WTC11 (cell line): ENCODE measurements around the gene NOL7. TPM values are rescaled to one million over a fixed set of nuclear protein-coding genes. Genes with fewer than 3 reads are reported as not detected.

Source experiments
- ATAC-seq: fragments of 200-7000 bp; cut with Tn5 transposase; 2 replicates; pipeline ENCODE4 v1.10.0; 2021; ENCODE audit warnings: mild to moderate bottlenecking, moderate library complexity
- CTCF ChIA-PET: fragments of 300-600 bp; sonication (Branson Sonifier 250); formaldehyde crosslinking; loops from one replicate; lab custom pipeline; 2021; ENCODE audit warnings: antibody characterized with exemption; lab: Charles Lee
- POLR2A ChIA-PET: fragments of 350-600 bp; sonication (Branson Sonifier 250); formaldehyde crosslinking; loops from one replicate; lab custom pipeline; 2021; ENCODE audit warnings: antibody characterized with exemption; lab: Charles Lee
- DNase-seq: peaks from one replicate; pipeline ENCODE4 v3.0.0; 2021; ENCODE audit warnings: low spot score
- H3K27ac Mint-ChIP-seq: 2 replicates; pipeline ENCODE4 v1.8.0; 2021; ENCODE audit warnings: mixed read lengths
- H3K27me3 Mint-ChIP-seq: 2 replicates; pipeline ENCODE4 v1.8.0; 2021; ENCODE audit warnings: low read depth, mild to moderate bottlenecking, moderate library complexity, mixed read lengths
- H3K36me3 Mint-ChIP-seq: 2 replicates; pipeline ENCODE4 v1.8.0; 2021; ENCODE audit warnings: mixed read lengths
- H3K4me1 Mint-ChIP-seq: 2 replicates; pipeline ENCODE4 v1.8.0; 2022; ENCODE audit warnings: mixed read lengths
- H3K4me3 Mint-ChIP-seq: 2 replicates; pipeline ENCODE4 v1.8.0; 2021; ENCODE audit warnings: mild to moderate bottlenecking, moderate library complexity, mixed read lengths
- H3K9me3 Mint-ChIP-seq: 2 replicates; pipeline ENCODE4 v1.8.0; 2021; ENCODE audit warnings: mixed read lengths
- CREB1 ChIP-seq: sonication (generic); formaldehyde crosslinking; IDR thresholded peaks from 2 replicates; pipeline ENCODE4 v1.8.0; 2023; ENCODE audit warnings: mild to moderate bottlenecking, missing genetic modification reagents
- EMX1 ChIP-seq: fragments of 250-450 bp; sonication (Bioruptor Pico); IDR thresholded peaks from 2 replicates; pipeline ENCODE4 v1.8.0; 2021; ENCODE audit warnings: mild to moderate bottlenecking
- ESRRA ChIP-seq: sonication (generic); formaldehyde crosslinking; IDR thresholded peaks from 2 replicates; pipeline ENCODE4 v1.8.1; 2022; ENCODE audit warnings: mild to moderate bottlenecking, missing genetic modification reagents, borderline replicate concordance
- FOXP1 ChIP-seq: sonication (generic); formaldehyde crosslinking; IDR thresholded peaks from 2 replicates; pipeline ENCODE4 v1.8.0; 2022; ENCODE audit warnings: missing genetic modification reagents, mild to moderate bottlenecking, moderate library complexity, borderline replicate concordance
- JAZF1 ChIP-seq: fragments of 250-450 bp; sonication (Bioruptor Pico); IDR thresholded peaks from 2 replicates; pipeline ENCODE4 v1.9.0; 2021; ENCODE audit warnings: moderate library complexity, mild to moderate bottlenecking, inconsistent platforms
- NR2C2 ChIP-seq: sonication (generic); formaldehyde crosslinking; IDR thresholded peaks from 2 replicates; pipeline ENCODE4 v1.8.0; 2022; ENCODE audit warnings: mild to moderate bottlenecking, missing genetic modification reagents
- NR3C1 ChIP-seq: sonication (generic); formaldehyde crosslinking; conservative IDR thresholded peaks from 2 replicates; pipeline ENCODE4 v1.8.1; 2023; ENCODE audit warnings: low read depth, mild to moderate bottlenecking, missing genetic modification reagents
- PRRX2 ChIP-seq: fragments of 250-450 bp; sonication (Bioruptor Pico); IDR thresholded peaks from 2 replicates; pipeline ENCODE4 v1.8.0; 2021; ENCODE audit warnings: mild to moderate bottlenecking
- TEAD1 ChIP-seq: sonication (generic); formaldehyde crosslinking; IDR thresholded peaks from 2 replicates; pipeline ENCODE4 v1.8.0; 2022; ENCODE audit warnings: mild to moderate bottlenecking, missing genetic modification reagents
- ZBTB21 ChIP-seq: sonication (generic); formaldehyde crosslinking; IDR thresholded peaks from 2 replicates; pipeline ENCODE4 v1.8.1; 2023; ENCODE audit warnings: mild to moderate bottlenecking, missing genetic modification reagents, borderline replicate concordance
- ZNF671 ChIP-seq: fragments of 250-450 bp; sonication (Bioruptor Pico); IDR thresholded peaks from 2 replicates; pipeline ENCODE4 v1.8.0; 2021; ENCODE audit warnings: mild to moderate bottlenecking
- total RNA-seq: library from RNA; stranded (reverse); gene quantifications from 3 replicates; pipeline ENCODE4 v1.2.3, GENCODE V29; 2021
- TF ChIP-seq, protein P1 (sequence below): sonication (generic); formaldehyde crosslinking; IDR thresholded peaks from 2 replicates; pipeline ENCODE4 v1.8.1; 2022; ENCODE audit warnings: mild to moderate bottlenecking, moderate library complexity, missing genetic modification reagents
- TF ChIP-seq, protein P2 (sequence below): fragments of 200-600 bp; IDR thresholded peaks from 2 replicates; pipeline ENCODE4 v1.8.0; 2022; ENCODE audit warnings: antibody characterized with exemption
- TF ChIP-seq, protein P3 (sequence below): sonication (generic); formaldehyde crosslinking; IDR thresholded peaks from 2 replicates; pipeline ENCODE4 v1.8.1; 2023; ENCODE audit warnings: mild to moderate bottlenecking, missing genetic modification reagents
- TF ChIP-seq, protein P4 (sequence below): sonication (generic); formaldehyde crosslinking; IDR thresholded peaks from 2 replicates; pipeline ENCODE4 v1.8.0; 2022; ENCODE audit warnings: mild to moderate bottlenecking, missing genetic modification reagents
- TF ChIP-seq, protein P5 (sequence below): sonication (generic); formaldehyde crosslinking; IDR thresholded peaks from 2 replicates; pipeline ENCODE4 v1.8.1; 2023; ENCODE audit warnings: mild to moderate bottlenecking, missing genetic modification reagents
- TF ChIP-seq, protein P6 (sequence below): sonication (generic); formaldehyde crosslinking; IDR thresholded peaks from 2 replicates; pipeline ENCODE4 v1.8.1; 2023; ENCODE audit warnings: mild to moderate bottlenecking, moderate library complexity, missing genetic modification reagents
- TF ChIP-seq, protein P7 (sequence below): sonication (generic); formaldehyde crosslinking; IDR thresholded peaks from 2 replicates; pipeline ENCODE4 v1.8.0; 2022; ENCODE audit warnings: mild to moderate bottlenecking, missing genetic modification reagents
- TF ChIP-seq, protein P8 (sequence below): sonication (generic); formaldehyde crosslinking; IDR thresholded peaks from 2 replicates; pipeline ENCODE4 v1.8.1; 2022; ENCODE audit warnings: low read depth, mild to moderate bottlenecking, moderate library complexity, missing genetic modification reagents, borderline replicate concordance
- TF ChIP-seq, protein P9 (sequence below): sonication (generic); formaldehyde crosslinking; IDR thresholded peaks from 2 replicates; pipeline ENCODE4 v1.8.1; 2022; ENCODE audit warnings: low read depth, missing genetic modification reagents, borderline replicate concordance

NOL7 gene
- total RNA-seq, 1 experiment from 2014 or later: 76.1 TPM

DNA sequence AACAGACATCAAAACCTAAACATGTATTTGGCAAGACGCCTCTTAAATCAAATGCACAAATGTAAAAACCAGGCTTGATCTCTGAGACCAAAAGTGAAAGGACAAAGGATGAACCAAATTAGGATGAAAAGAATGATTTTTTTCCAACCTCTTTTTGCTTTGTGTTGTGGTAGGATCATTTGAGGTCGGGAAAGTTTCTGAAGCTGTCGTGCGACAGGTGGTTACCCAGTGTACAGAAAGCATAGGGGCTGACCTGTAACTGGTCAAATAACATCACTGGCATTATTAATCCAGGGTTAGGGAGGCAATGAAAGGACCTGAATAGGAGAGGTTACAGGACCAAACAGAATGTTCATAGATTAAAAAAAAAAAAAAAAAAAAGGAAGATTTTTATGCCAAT lies 18.1 kb upstream of the NOL7 start:
- no peak for ATAC-seq
- Mint-ChIP-seq H3K27ac (no peak overlapping the region), H3K4me3 (no peak overlapping the region), H3K9me3 (no peaks in the 10 kb centered on the region), H3K27me3 (no peaks in the 10 kb centered on the region), H3K36me3 (peaks cover 29% of the 10 kb centered on the region), H3K4me1 (no peaks in the 10 kb centered on the region)
- POLR2A ChIA-PET: no interaction called here
- DNase-seq: no peak
- TF ChIP-seq, protein P1, sequence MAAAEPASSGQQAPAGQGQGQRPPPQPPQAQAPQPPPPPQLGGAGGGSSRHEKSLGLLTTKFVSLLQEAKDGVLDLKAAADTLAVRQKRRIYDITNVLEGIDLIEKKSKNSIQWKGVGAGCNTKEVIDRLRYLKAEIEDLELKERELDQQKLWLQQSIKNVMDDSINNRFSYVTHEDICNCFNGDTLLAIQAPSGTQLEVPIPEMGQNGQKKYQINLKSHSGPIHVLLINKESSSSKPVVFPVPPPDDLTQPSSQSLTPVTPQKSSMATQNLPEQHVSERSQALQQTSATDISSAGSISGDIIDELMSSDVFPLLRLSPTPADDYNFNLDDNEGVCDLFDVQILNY (CRISPR knock-in tag): no peak
- TF ChIP-seq, protein P2, sequence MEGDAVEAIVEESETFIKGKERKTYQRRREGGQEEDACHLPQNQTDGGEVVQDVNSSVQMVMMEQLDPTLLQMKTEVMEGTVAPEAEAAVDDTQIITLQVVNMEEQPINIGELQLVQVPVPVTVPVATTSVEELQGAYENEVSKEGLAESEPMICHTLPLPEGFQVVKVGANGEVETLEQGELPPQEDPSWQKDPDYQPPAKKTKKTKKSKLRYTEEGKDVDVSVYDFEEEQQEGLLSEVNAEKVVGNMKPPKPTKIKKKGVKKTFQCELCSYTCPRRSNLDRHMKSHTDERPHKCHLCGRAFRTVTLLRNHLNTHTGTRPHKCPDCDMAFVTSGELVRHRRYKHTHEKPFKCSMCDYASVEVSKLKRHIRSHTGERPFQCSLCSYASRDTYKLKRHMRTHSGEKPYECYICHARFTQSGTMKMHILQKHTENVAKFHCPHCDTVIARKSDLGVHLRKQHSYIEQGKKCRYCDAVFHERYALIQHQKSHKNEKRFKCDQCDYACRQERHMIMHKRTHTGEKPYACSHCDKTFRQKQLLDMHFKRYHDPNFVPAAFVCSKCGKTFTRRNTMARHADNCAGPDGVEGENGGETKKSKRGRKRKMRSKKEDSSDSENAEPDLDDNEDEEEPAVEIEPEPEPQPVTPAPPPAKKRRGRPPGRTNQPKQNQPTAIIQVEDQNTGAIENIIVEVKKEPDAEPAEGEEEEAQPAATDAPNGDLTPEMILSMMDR: no peak
- TF ChIP-seq JAZF1 (CRISPR knock-in tag) (no peak), CREB1 (no peak), NR2C2 (CRISPR knock-in tag) (no peak), ESRRA (no peak), ZBTB21 (CRISPR knock-in tag) (no peak), ZNF671 (CRISPR knock-in tag) (no peak)
- TF ChIP-seq, protein P3, sequence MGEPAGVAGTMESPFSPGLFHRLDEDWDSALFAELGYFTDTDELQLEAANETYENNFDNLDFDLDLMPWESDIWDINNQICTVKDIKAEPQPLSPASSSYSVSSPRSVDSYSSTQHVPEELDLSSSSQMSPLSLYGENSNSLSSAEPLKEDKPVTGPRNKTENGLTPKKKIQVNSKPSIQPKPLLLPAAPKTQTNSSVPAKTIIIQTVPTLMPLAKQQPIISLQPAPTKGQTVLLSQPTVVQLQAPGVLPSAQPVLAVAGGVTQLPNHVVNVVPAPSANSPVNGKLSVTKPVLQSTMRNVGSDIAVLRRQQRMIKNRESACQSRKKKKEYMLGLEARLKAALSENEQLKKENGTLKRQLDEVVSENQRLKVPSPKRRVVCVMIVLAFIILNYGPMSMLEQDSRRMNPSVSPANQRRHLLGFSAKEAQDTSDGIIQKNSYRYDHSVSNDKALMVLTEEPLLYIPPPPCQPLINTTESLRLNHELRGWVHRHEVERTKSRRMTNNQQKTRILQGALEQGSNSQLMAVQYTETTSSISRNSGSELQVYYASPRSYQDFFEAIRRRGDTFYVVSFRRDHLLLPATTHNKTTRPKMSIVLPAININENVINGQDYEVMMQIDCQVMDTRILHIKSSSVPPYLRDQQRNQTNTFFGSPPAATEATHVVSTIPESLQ (CRISPR knock-in tag): no peak
- TF ChIP-seq, protein P4, sequence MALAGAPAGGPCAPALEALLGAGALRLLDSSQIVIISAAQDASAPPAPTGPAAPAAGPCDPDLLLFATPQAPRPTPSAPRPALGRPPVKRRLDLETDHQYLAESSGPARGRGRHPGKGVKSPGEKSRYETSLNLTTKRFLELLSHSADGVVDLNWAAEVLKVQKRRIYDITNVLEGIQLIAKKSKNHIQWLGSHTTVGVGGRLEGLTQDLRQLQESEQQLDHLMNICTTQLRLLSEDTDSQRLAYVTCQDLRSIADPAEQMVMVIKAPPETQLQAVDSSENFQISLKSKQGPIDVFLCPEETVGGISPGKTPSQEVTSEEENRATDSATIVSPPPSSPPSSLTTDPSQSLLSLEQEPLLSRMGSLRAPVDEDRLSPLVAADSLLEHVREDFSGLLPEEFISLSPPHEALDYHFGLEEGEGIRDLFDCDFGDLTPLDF: no peak
- TF ChIP-seq, protein P5, sequence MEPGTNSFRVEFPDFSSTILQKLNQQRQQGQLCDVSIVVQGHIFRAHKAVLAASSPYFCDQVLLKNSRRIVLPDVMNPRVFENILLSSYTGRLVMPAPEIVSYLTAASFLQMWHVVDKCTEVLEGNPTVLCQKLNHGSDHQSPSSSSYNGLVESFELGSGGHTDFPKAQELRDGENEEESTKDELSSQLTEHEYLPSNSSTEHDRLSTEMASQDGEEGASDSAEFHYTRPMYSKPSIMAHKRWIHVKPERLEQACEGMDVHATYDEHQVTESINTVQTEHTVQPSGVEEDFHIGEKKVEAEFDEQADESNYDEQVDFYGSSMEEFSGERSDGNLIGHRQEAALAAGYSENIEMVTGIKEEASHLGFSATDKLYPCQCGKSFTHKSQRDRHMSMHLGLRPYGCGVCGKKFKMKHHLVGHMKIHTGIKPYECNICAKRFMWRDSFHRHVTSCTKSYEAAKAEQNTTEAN (CRISPR knock-in tag): no peak
- TF ChIP-seq, protein P6, sequence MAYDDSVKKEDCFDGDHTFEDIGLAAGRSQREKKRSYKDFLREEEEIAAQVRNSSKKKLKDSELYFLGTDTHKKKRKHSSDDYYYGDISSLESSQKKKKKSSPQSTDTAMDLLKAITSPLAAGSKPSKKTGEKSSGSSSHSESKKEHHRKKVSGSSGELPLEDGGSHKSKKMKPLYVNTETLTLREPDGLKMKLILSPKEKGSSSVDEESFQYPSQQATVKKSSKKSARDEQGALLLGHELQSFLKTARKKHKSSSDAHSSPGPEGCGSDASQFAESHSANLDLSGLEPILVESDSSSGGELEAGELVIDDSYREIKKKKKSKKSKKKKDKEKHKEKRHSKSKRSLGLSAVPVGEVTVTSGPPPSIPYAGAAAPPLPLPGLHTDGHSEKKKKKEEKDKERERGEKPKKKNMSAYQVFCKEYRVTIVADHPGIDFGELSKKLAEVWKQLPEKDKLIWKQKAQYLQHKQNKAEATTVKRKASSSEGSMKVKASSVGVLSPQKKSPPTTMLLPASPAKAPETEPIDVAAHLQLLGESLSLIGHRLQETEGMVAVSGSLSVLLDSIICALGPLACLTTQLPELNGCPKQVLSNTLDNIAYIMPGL (CRISPR knock-in tag): no peak
- TF ChIP-seq, protein P7, sequence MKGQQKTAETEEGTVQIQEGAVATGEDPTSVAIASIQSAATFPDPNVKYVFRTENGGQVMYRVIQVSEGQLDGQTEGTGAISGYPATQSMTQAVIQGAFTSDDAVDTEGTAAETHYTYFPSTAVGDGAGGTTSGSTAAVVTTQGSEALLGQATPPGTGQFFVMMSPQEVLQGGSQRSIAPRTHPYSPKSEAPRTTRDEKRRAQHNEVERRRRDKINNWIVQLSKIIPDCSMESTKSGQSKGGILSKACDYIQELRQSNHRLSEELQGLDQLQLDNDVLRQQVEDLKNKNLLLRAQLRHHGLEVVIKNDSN: no peak
- CTCF ChIA-PET: no interaction called here

DNA sequence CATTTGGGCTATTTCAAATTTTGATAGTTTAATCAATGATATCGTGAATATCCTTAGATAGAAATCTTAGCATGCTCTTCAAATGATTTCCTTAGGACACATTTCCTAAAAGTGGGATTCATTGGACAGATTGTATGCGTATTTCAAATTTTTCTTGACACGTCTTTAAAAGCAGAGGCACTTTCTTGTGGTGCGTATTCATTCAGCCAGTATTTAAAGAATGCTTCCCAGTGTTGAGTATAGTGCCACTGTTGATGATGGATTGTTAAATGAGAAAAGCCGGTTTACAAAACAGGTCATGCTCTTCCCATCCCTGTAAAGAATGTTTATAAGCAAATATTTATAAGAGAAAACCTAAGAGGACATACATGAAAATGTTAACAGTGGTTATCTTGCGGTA lies 15.1 kb upstream of the NOL7 start:
- H3K4me1 Mint-ChIP-seq: no peaks in the 10 kb centered on the region
- peaks cover 31% of the 10 kb centered on the region for H3K36me3 Mint-ChIP-seq
- DNase-seq: no peak
- CTCF ChIA-PET: interaction anchor here (0.5 kb wide), 1 partner anchor 25 kb away, joined by 3 read pairs; no protein-coding TSS in a partner anchor
- H3K27ac Mint-ChIP-seq: no peak overlapping the region
- POLR2A ChIA-PET: no interaction called here
- no peak overlapping the region for H3K4me3 Mint-ChIP-seq
- ATAC-seq: no peak
- H3K9me3 Mint-ChIP-seq: no peaks in the 10 kb centered on the region
- H3K27me3 Mint-ChIP-seq: no peaks in the 10 kb centered on the region
- TF ChIP-seq, protein P8, sequence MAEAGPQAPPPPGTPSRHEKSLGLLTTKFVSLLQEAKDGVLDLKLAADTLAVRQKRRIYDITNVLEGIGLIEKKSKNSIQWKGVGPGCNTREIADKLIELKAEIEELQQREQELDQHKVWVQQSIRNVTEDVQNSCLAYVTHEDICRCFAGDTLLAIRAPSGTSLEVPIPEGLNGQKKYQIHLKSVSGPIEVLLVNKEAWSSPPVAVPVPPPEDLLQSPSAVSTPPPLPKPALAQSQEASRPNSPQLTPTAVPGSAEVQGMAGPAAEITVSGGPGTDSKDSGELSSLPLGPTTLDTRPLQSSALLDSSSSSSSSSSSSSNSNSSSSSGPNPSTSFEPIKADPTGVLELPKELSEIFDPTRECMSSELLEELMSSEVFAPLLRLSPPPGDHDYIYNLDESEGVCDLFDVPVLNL (CRISPR knock-in tag): no peak
- TF ChIP-seq, protein P9, sequence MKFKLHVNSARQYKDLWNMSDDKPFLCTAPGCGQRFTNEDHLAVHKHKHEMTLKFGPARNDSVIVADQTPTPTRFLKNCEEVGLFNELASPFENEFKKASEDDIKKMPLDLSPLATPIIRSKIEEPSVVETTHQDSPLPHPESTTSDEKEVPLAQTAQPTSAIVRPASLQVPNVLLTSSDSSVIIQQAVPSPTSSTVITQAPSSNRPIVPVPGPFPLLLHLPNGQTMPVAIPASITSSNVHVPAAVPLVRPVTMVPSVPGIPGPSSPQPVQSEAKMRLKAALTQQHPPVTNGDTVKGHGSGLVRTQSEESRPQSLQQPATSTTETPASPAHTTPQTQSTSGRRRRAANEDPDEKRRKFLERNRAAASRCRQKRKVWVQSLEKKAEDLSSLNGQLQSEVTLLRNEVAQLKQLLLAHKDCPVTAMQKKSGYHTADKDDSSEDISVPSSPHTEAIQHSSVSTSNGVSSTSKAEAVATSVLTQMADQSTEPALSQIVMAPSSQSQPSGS: no peak
- no peak for TF ChIP-seq EMX1
- TF ChIP-seq TEAD1 (CRISPR knock-in tag): no peak
- no peak for TF ChIP-seq NR3C1 (CRISPR knock-in tag)
- TF ChIP-seq FOXP1 (CRISPR knock-in tag): no peak
- TF ChIP-seq, protein P1 (CRISPR knock-in tag): no peak
- TF ChIP-seq PRRX2: no peak
